HEK293 (cell line): ENCODE data around the gene LRRC10B.
A peak's percentile ranks its signal among the peaks of the same experiment; 100 is the strongest.

ENCODE experiments used
- CTCF ChIA-PET: fragments of 350-600 bp; formaldehyde crosslinking; extraction: SDS; loops from one replicate; lab custom pipeline; 2021; ENCODE audit warnings: antibody characterized with exemption; lab: Yijun Ruan, JAX
- POLR2A ChIA-PET: fragments of 300-600 bp; formaldehyde crosslinking; extraction: SDS; loops from one replicate; lab custom pipeline; 2020; ENCODE audit warnings: antibody characterized with exemption, inconsistent platforms; lab: Yijun Ruan, JAX
- H3K27ac ChIP-seq: fragments of 200-500 bp; sonication (Bioruptor generic); 2 replicates; pipeline ENCODE4 v1.5.1; 2014; ENCODE audit warnings: low read depth, low read length, control low read depth, inconsistent platforms; ENCODE audit errors: extremely low read depth
- H3K36me3 ChIP-seq, 2 experiments: fragments of 200-500 bp in 1 of 2; sonication (Bioruptor generic) in 1 of 2; 1 replicate in 1 of 2; 2 replicates in 1 of 2; pipeline ENCODE4 v1.5.1; 2014 to 2017; ENCODE audit warnings: inconsistent platforms in 2 of 2, low read length in 2 of 2; ENCODE audit not compliant: control insufficient read depth in 2 of 2, insufficient read depth in 1 of 2
- H3K4me1 ChIP-seq: fragments of 200-500 bp; sonication (Bioruptor generic); 2 replicates; pipeline ENCODE4 v1.5.1; 2014; ENCODE audit warnings: mild to moderate bottlenecking, low read length, inconsistent platforms; ENCODE audit not compliant: control insufficient read depth, insufficient read depth
- H3K4me3 ChIP-seq: 2 replicates; pipeline ENCODE4 v1.5.1; 2011; ENCODE audit warnings: low read depth, mild to moderate bottlenecking, control low read depth, low read length, moderate library complexity
- H3K9me3 ChIP-seq: fragments of 200-500 bp; sonication (Bioruptor generic); 2 replicates; pipeline ENCODE4 v1.5.1; 2014; ENCODE audit warnings: low read depth, low read length, inconsistent platforms; ENCODE audit not compliant: control insufficient read depth, insufficient read depth
- EGR2 ChIP-seq: fragments of 450-650 bp; formaldehyde crosslinking; IDR thresholded peaks from 2 replicates; pipeline ENCODE4 v1.5.1; 2016; ENCODE audit warnings: low read depth, missing biosample characterization, missing genetic modification characterization
- MYNN ChIP-seq: fragments of 450-650 bp; formaldehyde crosslinking; IDR thresholded peaks from 2 replicates; pipeline ENCODE4 v1.5.1; 2016; ENCODE audit warnings: missing biosample characterization, missing genetic modification characterization, borderline replicate concordance
- SALL2 ChIP-seq: fragments of 450-650 bp; formaldehyde crosslinking; IDR thresholded peaks from 2 replicates; pipeline ENCODE4 v1.5.0; 2017; ENCODE audit warnings: missing biosample characterization, mild to moderate bottlenecking, missing genetic modification characterization, borderline replicate concordance
- WT1 ChIP-seq: fragments of 450-650 bp; formaldehyde crosslinking; IDR thresholded peaks from 2 replicates; pipeline ENCODE4 v1.5.1; 2016; ENCODE audit warnings: missing biosample characterization, missing genetic modification characterization
- ZBTB17 ChIP-seq: fragments of 450-650 bp; formaldehyde crosslinking; IDR thresholded peaks from 2 replicates; pipeline ENCODE4 v1.5.1; 2016; ENCODE audit warnings: missing biosample characterization, missing genetic modification characterization
- ZNF10 ChIP-seq: fragments of 450-650 bp; formaldehyde crosslinking; IDR thresholded peaks from 2 replicates; pipeline ENCODE4 v1.5.1; 2017; ENCODE audit warnings: missing biosample characterization, missing genetic modification characterization
- ZNF19 ChIP-seq: fragments of 450-650 bp; formaldehyde crosslinking; IDR thresholded peaks from 2 replicates; pipeline ENCODE4; 2016; ENCODE audit warnings: missing biosample characterization, missing genetic modification characterization, low read depth
- ZNF24 ChIP-seq: fragments of 450-650 bp; formaldehyde crosslinking; IDR thresholded peaks from 2 replicates; pipeline ENCODE4 v1.5.1; 2016; ENCODE audit warnings: missing biosample characterization, missing genetic modification characterization
- ZNF266 ChIP-seq: fragments of 450-650 bp; formaldehyde crosslinking; IDR thresholded peaks from 2 replicates; pipeline ENCODE4 v1.5.1; 2016; ENCODE audit warnings: missing biosample characterization, missing genetic modification characterization, low read depth
- ZNF302 ChIP-seq: fragments of 450-650 bp; formaldehyde crosslinking; IDR thresholded peaks from 2 replicates; pipeline ENCODE4 v1.5.1; 2016; ENCODE audit warnings: missing biosample characterization, missing genetic modification characterization, low read depth
- ZNF335 ChIP-seq: fragments of 450-650 bp; formaldehyde crosslinking; conservative IDR thresholded peaks from 2 replicates; pipeline ENCODE4 v1.5.1; 2016; ENCODE audit warnings: missing biosample characterization, missing genetic modification characterization
- ZNF37A ChIP-seq: fragments of 450-650 bp; IDR thresholded peaks from 2 replicates; pipeline ENCODE4 v1.5.1; 2018; ENCODE audit warnings: missing biosample characterization, missing genetic modification characterization
- ZNF404 ChIP-seq: fragments of 450-650 bp; formaldehyde crosslinking; IDR thresholded peaks from 2 replicates; pipeline ENCODE4 v1.5.1; 2017; ENCODE audit warnings: missing biosample characterization, missing genetic modification characterization
- ZNF433 ChIP-seq: fragments of 450-650 bp; formaldehyde crosslinking; IDR thresholded peaks from 2 replicates; pipeline ENCODE4 v1.5.1; 2016; ENCODE audit warnings: missing biosample characterization, missing genetic modification characterization, low read depth
- ZNF449 ChIP-seq: fragments of 450-650 bp; formaldehyde crosslinking; IDR thresholded peaks from 2 replicates; pipeline ENCODE4 v1.5.1; 2017; ENCODE audit warnings: missing biosample characterization, mild to moderate bottlenecking, missing genetic modification characterization, moderate library complexity
- ZNF549 ChIP-seq: fragments of 450-650 bp; IDR thresholded peaks from 2 replicates; pipeline ENCODE4 v1.5.1; 2018; ENCODE audit warnings: missing biosample characterization, missing genetic modification characterization, mild to moderate bottlenecking, inconsistent platforms, moderate library complexity
- ZNF555 ChIP-seq: fragments of 450-650 bp; formaldehyde crosslinking; conservative IDR thresholded peaks from 2 replicates; pipeline ENCODE4 v1.5.1; 2017; ENCODE audit warnings: missing biosample characterization, mild to moderate bottlenecking, missing genetic modification characterization, inconsistent platforms
- ZNF561 ChIP-seq: fragments of 450-650 bp; IDR thresholded peaks from 2 replicates; pipeline ENCODE4 v1.5.1; 2018; ENCODE audit warnings: missing biosample characterization, missing genetic modification characterization, borderline replicate concordance
- TF ChIP-seq, protein P1 (sequence below): fragments of 450-650 bp; formaldehyde crosslinking; IDR thresholded peaks from 2 replicates; pipeline ENCODE4; 2016; ENCODE audit warnings: missing biosample characterization, missing genetic modification characterization

The LRRC10B gene

DNA sequence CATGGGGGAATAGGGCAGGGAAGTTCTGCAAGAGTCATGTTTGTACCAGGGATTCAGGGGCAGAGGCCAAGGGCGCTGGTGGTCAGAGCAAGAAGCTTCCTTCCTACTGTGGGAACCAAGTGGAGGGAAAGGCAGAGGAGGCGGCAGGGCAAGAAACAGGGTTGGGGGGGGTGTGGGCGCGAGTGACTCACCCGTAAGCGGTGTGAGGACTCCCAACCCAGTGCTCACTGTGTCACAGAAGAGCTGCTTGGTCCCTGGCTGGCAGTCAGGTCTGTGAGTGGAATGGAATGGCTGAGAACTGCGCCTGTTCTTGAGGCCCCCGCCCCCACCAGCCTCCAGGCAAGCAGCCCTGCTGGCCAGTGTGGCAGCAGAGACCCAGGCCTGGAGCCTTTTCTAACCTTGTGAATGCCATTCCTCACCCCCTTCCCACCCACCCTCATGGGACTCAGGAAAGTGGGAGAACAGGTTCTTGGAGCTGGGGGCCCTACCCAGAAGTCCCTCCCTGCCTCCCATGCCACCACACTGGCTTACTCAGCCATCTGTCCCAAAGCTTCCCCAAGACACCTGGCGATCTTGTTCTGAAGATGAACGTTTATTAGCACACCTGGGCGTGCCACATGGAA lies 4.7 kb downstream of the LRRC10B start:
- ChIA-PET POLR2A (no interaction called here), CTCF (interaction anchor here (1.1 to 17.2 kb wide), 4 partner anchors 11 to 66 kb away, joined by 4 to 325 read pairs (median 62); a partner anchor contains a TSS)
- TF ChIP-seq, protein P1, sequence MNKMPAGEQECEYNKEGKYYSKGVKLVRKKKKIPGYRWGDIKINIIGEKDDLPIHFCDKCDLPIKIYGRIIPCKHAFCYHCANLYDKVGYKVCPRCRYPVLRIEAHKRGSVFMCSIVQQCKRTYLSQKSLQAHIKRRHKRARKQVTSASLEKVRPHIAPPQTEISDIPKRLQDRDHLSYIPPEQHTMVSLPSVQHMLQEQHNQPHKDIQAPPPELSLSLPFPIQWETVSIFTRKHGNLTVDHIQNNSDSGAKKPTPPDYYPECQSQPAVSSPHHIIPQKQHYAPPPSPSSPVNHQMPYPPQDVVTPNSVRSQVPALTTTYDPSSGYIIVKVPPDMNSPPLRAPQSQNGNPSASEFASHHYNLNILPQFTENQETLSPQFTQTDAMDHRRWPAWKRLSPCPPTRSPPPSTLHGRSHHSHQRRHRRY (tag by site-specific recombination), result no peak
- 0 out of 2 replicates have a peak, but pooled peaks have one; percentile 8 for TF ChIP-seq EGR2 (tag by site-specific recombination)
- no peak for TF ChIP-seq ZNF449
- TF ChIP-seq ZNF19 (tag by site-specific recombination), result no peak
- no peak for TF ChIP-seq ZNF10 (tag by site-specific recombination)
- no peak for TF ChIP-seq ZNF404
- TF ChIP-seq ZNF549 (tag by site-specific recombination), result no peak
- H3K36me3 ChIP-seq, result no peaks in the 10 kb centered on the region
- H3K27ac ChIP-seq, result no peak overlapping the region
- H3K9me3 ChIP-seq, result no peaks in the 10 kb centered on the region
- H3K4me1 ChIP-seq, result no peaks in the 10 kb centered on the region
- H3K4me3 ChIP-seq, result no peak overlapping the region

DNA sequence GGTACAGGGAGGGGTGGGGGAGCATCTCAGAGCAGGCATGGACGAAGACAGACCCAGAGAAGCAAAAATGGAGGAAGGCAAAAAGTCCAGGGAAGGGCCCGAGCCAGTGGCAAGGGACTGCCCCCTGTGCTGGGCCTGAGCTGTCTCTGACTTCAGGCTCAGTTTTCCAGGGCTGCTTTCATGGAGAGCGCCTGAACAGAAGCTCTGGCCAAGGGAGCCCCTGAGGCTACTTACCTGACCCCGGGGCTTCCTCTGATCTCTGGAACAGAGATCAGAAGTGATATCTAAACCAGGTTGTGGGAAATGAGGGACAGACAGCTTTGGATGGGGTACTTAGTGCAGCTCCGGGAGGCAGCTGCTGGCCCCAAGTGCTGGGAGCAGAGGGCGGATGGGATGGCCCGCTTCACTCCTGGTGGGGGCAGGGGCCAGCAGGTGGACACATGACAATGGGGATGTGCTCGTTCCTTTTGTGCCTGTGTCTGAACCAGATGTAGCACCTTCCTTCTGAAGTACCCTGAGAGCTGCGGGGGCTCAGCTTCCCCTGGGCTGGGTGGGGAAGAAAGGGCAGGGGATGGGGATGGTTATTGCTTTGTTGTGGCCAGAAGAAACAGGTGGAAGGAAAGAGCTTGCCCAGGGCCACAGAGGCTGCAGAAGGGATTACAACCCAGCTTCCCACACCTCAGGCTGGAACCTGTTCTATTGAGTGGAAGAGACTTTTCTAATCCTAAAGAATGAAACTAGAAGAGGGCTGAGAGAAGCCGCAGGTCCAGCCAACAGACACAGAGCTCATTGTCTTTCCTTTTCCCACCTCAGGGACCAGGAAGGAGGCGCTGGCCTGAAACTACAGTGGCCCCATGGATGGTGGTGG lies 5.7 kb downstream of the LRRC10B start:
- no peak overlapping the region for H3K27ac ChIP-seq
- no peaks in the 10 kb centered on the region for H3K36me3 ChIP-seq
- no peak for TF ChIP-seq ZNF37A (tag by site-specific recombination)
- TF ChIP-seq SALL2 (tag by site-specific recombination), result no peak
- TF ChIP-seq ZNF555 (tag by site-specific recombination), result no peak
- peak; percentile 32; the same call in 1 of the 2 replicates for TF ChIP-seq ZNF335 (tag by site-specific recombination)
- no peaks in the 10 kb centered on the region for H3K9me3 ChIP-seq
- H3K4me1 ChIP-seq, result no peaks in the 10 kb centered on the region
- no peak overlapping the region for H3K4me3 ChIP-seq
- CTCF ChIA-PET, result interaction anchor here (0.6 to 17.2 kb wide), 10 partner anchors 14 to 248 kb away, joined by 3 to 325 read pairs (median 4); a partner anchor contains a TSS
- POLR2A ChIA-PET, result no interaction called here

DNA sequence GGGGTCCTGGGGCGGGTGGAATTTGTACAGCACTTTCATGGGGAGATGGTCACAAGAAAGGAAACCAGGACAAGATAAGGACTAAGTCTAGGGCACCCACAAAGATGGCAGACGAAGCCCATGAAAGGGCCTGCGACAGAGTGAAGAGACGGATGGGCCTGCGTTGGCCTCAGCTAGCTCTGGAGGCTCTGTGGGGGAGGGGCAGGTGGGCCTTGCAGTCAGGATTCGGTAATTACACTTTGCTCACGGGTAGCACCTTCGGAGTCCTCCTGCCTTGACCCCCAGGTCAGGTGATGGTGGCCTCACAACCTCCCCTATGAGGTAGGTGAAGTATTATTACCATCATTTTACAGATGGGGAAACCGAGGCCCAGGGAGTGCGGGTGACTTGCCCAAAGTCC lies 7.1 kb downstream of the LRRC10B start:
- POLR2A ChIA-PET, result no interaction called here
- H3K36me3 ChIP-seq, result no peaks in the 10 kb centered on the region
- no peak overlapping the region for H3K4me3 ChIP-seq
- CTCF ChIA-PET, result interaction anchor here (0.7 to 17.2 kb wide), 9 partner anchors 10 to 181 kb away, joined by 4 to 325 read pairs (median 19); a partner anchor contains a TSS
- H3K27ac ChIP-seq, result no peak overlapping the region
- no peaks in the 10 kb centered on the region for H3K4me1 ChIP-seq
- TF ChIP-seq MYNN (tag by site-specific recombination) (no peak), ZNF24 (tag by site-specific recombination) (no peak), ZNF433 (tag by site-specific recombination) (no peak), ZNF266 (no peak), ZNF561 (tag by site-specific recombination) (no peak), ZNF302 (tag by site-specific recombination) (no peak), ZBTB17 (no peak), WT1 (tag by site-specific recombination) (no peak)
- no peaks in the 10 kb centered on the region for H3K9me3 ChIP-seq
